Neutrophil (primary cell): Measurements from ENCODE around the gene SKAP1.

Source experiments
- H3K27ac ChIP-seq: fragments of 200-600 bp; sonication (generic); 2 replicates; pipeline ENCODE4 v1.5.1; 2016; ENCODE audit warnings: mild to moderate bottlenecking, moderate library complexity
- H3K27me3 ChIP-seq: fragments of 200-600 bp; sonication (generic); 2 replicates; pipeline ENCODE4 v1.6.0; 2016; ENCODE audit warnings: mild to moderate bottlenecking
- H3K36me3 ChIP-seq: fragments of 200-600 bp; sonication (generic); 2 replicates; pipeline ENCODE4 v1.5.1; 2017
- H3K4me1 ChIP-seq, 2 experiments: fragments of 200-600 bp in 1 of 2; sonication (generic) in 1 of 2; 1 replicate in 1 of 2; 2 replicates in 1 of 2; pipeline versions ENCODE4 v1.5.1 to v1.6.1; 2013 to 2016; ENCODE audit warnings: low read depth in 1 of 2, low read length in 1 of 2, mild to moderate bottlenecking in 1 of 2, moderate library complexity in 1 of 2; ENCODE audit not compliant: control insufficient read depth in 1 of 2, insufficient read depth in 1 of 2
- H3K4me3 ChIP-seq, 2 experiments: fragments of 200-600 bp in 1 of 2; sonication (generic) in 1 of 2; 1 replicate in 1 of 2; 2 replicates in 1 of 2; pipeline ENCODE4 v1.5.1; 2013 to 2016; ENCODE audit warnings: low read depth in 1 of 2, low read length in 1 of 2, mild to moderate bottlenecking in 1 of 2, moderate library complexity in 1 of 2
- H3K9me3 ChIP-seq: fragments of 200-600 bp; sonication (generic); 2 replicates; pipeline ENCODE4 v1.5.1; 2016
- TF ChIP-seq, protein P1 (sequence below): fragments of 200-600 bp; sonication (generic); IDR thresholded peaks from 2 replicates; pipeline ENCODE4 v1.5.1; 2016; ENCODE audit warnings: antibody characterized with exemption

SKAP1 gene

DNA sequence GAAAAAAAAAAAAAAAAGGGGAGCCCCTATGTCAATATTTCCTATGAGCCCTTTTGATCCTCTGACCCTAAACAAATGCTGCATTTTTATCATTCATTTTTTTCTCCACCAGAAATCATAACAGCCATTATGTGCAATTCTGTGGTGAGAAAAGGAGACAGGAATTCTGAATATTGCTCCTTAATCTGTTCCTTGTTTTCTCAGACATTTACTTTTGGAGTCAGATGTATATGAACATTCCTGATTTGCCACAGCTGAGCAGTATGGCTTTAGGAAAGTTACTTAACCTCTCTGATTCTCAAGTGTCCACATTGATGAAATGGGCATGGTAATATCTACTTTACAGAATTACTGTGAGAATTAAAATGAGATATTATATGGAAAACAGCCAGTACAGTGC, 144.4 kb downstream of the SKAP1 start:
- H3K27ac ChIP-seq, result no peak overlapping the region
- no peaks in the 10 kb centered on the region for H3K9me3 ChIP-seq
- H3K27me3 ChIP-seq, result peaks cover 30% of the 10 kb centered on the region
- H3K4me3 ChIP-seq, result no peak overlapping the region
- H3K36me3 ChIP-seq, result no peaks in the 10 kb centered on the region
- H3K4me1 ChIP-seq, result no peaks in the 10 kb centered on the region
- TF ChIP-seq, protein P1, sequence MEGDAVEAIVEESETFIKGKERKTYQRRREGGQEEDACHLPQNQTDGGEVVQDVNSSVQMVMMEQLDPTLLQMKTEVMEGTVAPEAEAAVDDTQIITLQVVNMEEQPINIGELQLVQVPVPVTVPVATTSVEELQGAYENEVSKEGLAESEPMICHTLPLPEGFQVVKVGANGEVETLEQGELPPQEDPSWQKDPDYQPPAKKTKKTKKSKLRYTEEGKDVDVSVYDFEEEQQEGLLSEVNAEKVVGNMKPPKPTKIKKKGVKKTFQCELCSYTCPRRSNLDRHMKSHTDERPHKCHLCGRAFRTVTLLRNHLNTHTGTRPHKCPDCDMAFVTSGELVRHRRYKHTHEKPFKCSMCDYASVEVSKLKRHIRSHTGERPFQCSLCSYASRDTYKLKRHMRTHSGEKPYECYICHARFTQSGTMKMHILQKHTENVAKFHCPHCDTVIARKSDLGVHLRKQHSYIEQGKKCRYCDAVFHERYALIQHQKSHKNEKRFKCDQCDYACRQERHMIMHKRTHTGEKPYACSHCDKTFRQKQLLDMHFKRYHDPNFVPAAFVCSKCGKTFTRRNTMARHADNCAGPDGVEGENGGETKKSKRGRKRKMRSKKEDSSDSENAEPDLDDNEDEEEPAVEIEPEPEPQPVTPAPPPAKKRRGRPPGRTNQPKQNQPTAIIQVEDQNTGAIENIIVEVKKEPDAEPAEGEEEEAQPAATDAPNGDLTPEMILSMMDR, result no peak

DNA sequence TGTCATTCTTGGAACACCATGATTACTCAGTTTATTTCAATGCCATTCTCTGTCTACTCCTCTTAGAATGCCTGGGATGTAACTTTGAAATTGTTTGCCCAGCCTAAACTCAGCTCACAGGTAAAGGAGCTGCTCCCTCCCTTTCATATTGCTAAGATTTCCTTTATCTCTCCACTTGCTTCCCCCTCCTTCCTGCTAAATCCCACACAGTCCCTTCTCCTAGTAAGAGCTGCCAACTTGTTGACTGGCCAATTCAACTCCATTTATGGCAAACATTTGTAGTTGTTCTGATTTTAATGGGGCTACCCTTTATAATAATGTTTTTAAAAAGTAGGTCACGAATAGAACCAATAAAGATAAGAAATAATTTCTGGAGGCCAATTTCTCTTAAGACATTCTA, 146.1 kb downstream of the SKAP1 start:
- TF ChIP-seq, protein P1, result no peak
- H3K27ac ChIP-seq, result no peak overlapping the region
- no peak overlapping the region for H3K4me3 ChIP-seq
- no peaks in the 10 kb centered on the region for H3K9me3 ChIP-seq
- H3K27me3 ChIP-seq, result peaks cover 25% of the 10 kb centered on the region
- no peaks in the 10 kb centered on the region for H3K36me3 ChIP-seq
- H3K4me1 ChIP-seq, result no peaks in the 10 kb centered on the region

DNA sequence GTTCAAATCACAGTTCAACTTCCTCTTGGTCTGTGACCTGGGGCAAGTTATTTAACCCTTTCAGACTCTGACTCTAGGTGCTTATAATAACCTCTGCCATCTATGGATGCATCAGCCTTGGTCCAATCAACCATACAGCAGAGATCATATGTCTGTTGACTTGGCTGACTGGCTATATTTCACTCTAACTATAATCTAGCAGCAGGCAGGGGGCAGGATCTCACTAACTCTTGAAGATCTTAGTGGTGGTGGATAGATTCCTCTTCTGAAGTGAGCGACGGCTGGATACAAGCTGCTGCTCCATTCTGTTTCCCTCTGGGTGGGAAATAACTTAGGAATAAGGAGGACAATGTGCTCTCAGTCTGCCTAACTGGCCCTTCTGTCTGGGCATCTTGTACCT, 146.6 kb downstream of the SKAP1 start:
- Histone ChIP-seq H3K27me3 (peaks cover 21% of the 10 kb centered on the region), H3K27ac (no peak overlapping the region), H3K4me3 (no peak overlapping the region), H3K9me3 (no peaks in the 10 kb centered on the region), H3K4me1 (no peaks in the 10 kb centered on the region), H3K36me3 (no peaks in the 10 kb centered on the region)
- TF ChIP-seq, protein P1, result no peak

GRCh38 chr17:48282303-48282702, 147.7 kb downstream of the SKAP1 start:
- Histone ChIP-seq H3K27me3 (peaks cover 29% of the 10 kb centered on the region), H3K4me3 (no peak overlapping the region), H3K4me1 (no peaks in the 10 kb centered on the region), H3K9me3 (no peaks in the 10 kb centered on the region), H3K36me3 (no peaks in the 10 kb centered on the region), H3K27ac (no peak overlapping the region)
- TF ChIP-seq, protein P1, result no peak

DNA sequence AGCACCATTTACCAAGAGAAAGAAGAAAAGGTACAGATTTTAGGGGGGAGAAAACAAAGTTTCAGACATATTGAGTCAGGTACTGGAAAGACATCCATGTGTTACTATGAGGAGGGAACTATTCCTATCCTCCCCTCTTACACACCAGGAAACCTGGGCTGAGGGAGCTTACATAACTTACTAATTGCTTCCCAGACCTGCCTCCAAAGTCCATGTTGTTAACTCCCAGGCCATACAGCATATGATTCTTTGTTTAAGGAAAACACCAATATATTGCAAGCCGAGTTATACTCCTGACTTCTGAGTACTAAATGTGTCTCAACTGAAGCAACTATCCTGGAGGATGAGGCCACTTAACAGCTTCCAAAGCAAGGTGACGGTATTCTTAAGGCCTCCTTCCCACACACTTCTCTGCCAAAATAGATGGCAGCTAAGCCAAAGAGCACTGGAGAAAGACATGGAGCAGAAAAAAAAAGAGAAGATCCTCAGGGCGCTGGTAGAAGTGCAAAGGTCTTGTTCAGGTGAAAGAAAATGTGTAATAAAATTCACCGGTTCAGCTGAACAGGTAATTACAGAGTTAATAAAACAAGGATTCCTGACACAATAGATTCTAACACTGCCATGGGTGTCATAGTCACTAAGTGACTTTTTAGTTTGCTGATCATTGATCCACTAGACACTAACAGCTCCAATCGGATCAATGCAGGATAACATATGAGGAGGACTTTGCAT, 151.1 kb downstream of the SKAP1 start:
- no peaks in the 10 kb centered on the region for H3K4me1 ChIP-seq
- H3K4me3 ChIP-seq, result no peak overlapping the region
- no peaks in the 10 kb centered on the region for H3K9me3 ChIP-seq
- no peak overlapping the region for H3K27ac ChIP-seq
- H3K36me3 ChIP-seq, result no peaks in the 10 kb centered on the region
- peaks cover 39% of the 10 kb centered on the region for H3K27me3 ChIP-seq
- TF ChIP-seq, protein P1, result no peak
